HEK293 (cell line): ENCODE measurements around the gene DEAF1.

ENCODE experiments used
- CTCF ChIA-PET: fragments of 350-600 bp; formaldehyde crosslinking; extraction: SDS; loops from one replicate; lab custom pipeline; 2021; ENCODE audit warnings: antibody characterized with exemption; lab: Yijun Ruan, JAX
- POLR2A ChIA-PET: fragments of 300-600 bp; formaldehyde crosslinking; extraction: SDS; loops from one replicate; lab custom pipeline; 2020; ENCODE audit warnings: antibody characterized with exemption, inconsistent platforms; lab: Yijun Ruan, JAX
- H3K27ac ChIP-seq: fragments of 200-500 bp; sonication (Bioruptor generic); 2 replicates; pipeline ENCODE4 v1.5.1; 2014; ENCODE audit warnings: low read depth, low read length, control low read depth, inconsistent platforms; ENCODE audit errors: extremely low read depth
- H3K36me3 ChIP-seq, 2 experiments: fragments of 200-500 bp in 1 of 2; sonication (Bioruptor generic) in 1 of 2; 1 replicate in 1 of 2; 2 replicates in 1 of 2; pipeline ENCODE4 v1.5.1; 2014 to 2017; ENCODE audit warnings: inconsistent platforms in 2 of 2, low read length in 2 of 2; ENCODE audit not compliant: control insufficient read depth in 2 of 2, insufficient read depth in 1 of 2
- H3K4me1 ChIP-seq: fragments of 200-500 bp; sonication (Bioruptor generic); 2 replicates; pipeline ENCODE4 v1.5.1; 2014; ENCODE audit warnings: mild to moderate bottlenecking, low read length, inconsistent platforms; ENCODE audit not compliant: control insufficient read depth, insufficient read depth
- H3K4me3 ChIP-seq: 2 replicates; pipeline ENCODE4 v1.5.1; 2011; ENCODE audit warnings: low read depth, mild to moderate bottlenecking, control low read depth, low read length, moderate library complexity
- H3K9me3 ChIP-seq: fragments of 200-500 bp; sonication (Bioruptor generic); 2 replicates; pipeline ENCODE4 v1.5.1; 2014; ENCODE audit warnings: low read depth, low read length, inconsistent platforms; ENCODE audit not compliant: control insufficient read depth, insufficient read depth
- GLIS1 ChIP-seq: fragments of 450-650 bp; formaldehyde crosslinking; IDR thresholded peaks from 2 replicates; pipeline ENCODE4 v1.5.1; 2016; ENCODE audit warnings: missing biosample characterization, missing genetic modification characterization
- SETDB1 ChIP-seq: IDR thresholded peaks from one replicate; pipeline ENCODE4 v1.6.1; 2017; ENCODE audit warnings: mild to moderate bottlenecking, low read length, moderate library complexity, mixed read lengths; ENCODE audit not compliant: insufficient read length
- ZBTB1 ChIP-seq: fragments of 450-650 bp; formaldehyde crosslinking; IDR thresholded peaks from 2 replicates; pipeline ENCODE4 v1.5.1; 2016; ENCODE audit warnings: missing biosample characterization, missing genetic modification characterization
- ZFP37 ChIP-seq: fragments of 450-650 bp; formaldehyde crosslinking; IDR thresholded peaks from 2 replicates; pipeline ENCODE4 v1.5.1; 2016; ENCODE audit warnings: missing biosample characterization, missing genetic modification characterization
- ZNF140 ChIP-seq: fragments of 450-650 bp; formaldehyde crosslinking; IDR thresholded peaks from 2 replicates; pipeline ENCODE4 v1.5.1; 2016; ENCODE audit warnings: missing biosample characterization, missing genetic modification characterization
- ZNF174 ChIP-seq: fragments of 450-650 bp; formaldehyde crosslinking; IDR thresholded peaks from 2 replicates; pipeline ENCODE4 v1.5.0; 2017; ENCODE audit warnings: missing biosample characterization, mild to moderate bottlenecking, missing genetic modification characterization
- ZNF223 ChIP-seq: fragments of 450-650 bp; formaldehyde crosslinking; IDR thresholded peaks from 2 replicates; pipeline ENCODE4 v1.5.1; 2016; ENCODE audit warnings: missing biosample characterization, missing genetic modification characterization
- ZNF311 ChIP-seq: fragments of 450-650 bp; formaldehyde crosslinking; IDR thresholded peaks from 2 replicates; pipeline ENCODE4 v1.5.1; 2017; ENCODE audit warnings: missing biosample characterization, missing genetic modification characterization, borderline replicate concordance
- ZNF654 ChIP-seq: fragments of 450-650 bp; formaldehyde crosslinking; IDR thresholded peaks from 2 replicates; pipeline ENCODE4 v1.5.1; 2016; ENCODE audit warnings: low read depth, missing biosample characterization, missing genetic modification characterization
- ZNF792 ChIP-seq: fragments of 450-650 bp; formaldehyde crosslinking; IDR thresholded peaks from 2 replicates; pipeline ENCODE4 v1.5.1; 2016; ENCODE audit warnings: missing biosample characterization, missing genetic modification characterization
- TF ChIP-seq, protein P1 (sequence below): fragments of 450-650 bp; formaldehyde crosslinking; IDR thresholded peaks from 2 replicates; pipeline ENCODE4 v1.5.1; 2017; ENCODE audit warnings: missing biosample characterization, missing genetic modification characterization
- TF ChIP-seq, protein P2 (sequence below): fragments of 450-650 bp; formaldehyde crosslinking; IDR thresholded peaks from 2 replicates; pipeline ENCODE4 v1.5.1; 2016; ENCODE audit warnings: missing biosample characterization, missing genetic modification characterization
- TF ChIP-seq, protein P3 (sequence below): fragments of 450-650 bp; formaldehyde crosslinking; IDR thresholded peaks from 2 replicates; pipeline ENCODE4 v1.5.1; 2017; ENCODE audit warnings: missing biosample characterization, missing genetic modification characterization
- TF ChIP-seq, protein P4 (sequence below): fragments of 450-650 bp; formaldehyde crosslinking; IDR thresholded peaks from 2 replicates; pipeline ENCODE4 v1.5.1; 2016; ENCODE audit warnings: missing biosample characterization, missing genetic modification characterization
- TF ChIP-seq, protein P5 (sequence below): fragments of 450-650 bp; formaldehyde crosslinking; IDR thresholded peaks from 2 replicates; pipeline ENCODE4 v1.5.1; 2016; ENCODE audit warnings: missing biosample characterization, missing genetic modification characterization
- TF ChIP-seq, protein P6 (sequence below): fragments of 450-650 bp; IDR thresholded peaks from 2 replicates; pipeline ENCODE4 v1.5.1; 2018; ENCODE audit warnings: missing biosample characterization, missing genetic modification characterization
- TF ChIP-seq, protein P7 (sequence below): fragments of 450-650 bp; formaldehyde crosslinking; IDR thresholded peaks from 2 replicates; pipeline ENCODE4 v1.5.1; 2016; ENCODE audit warnings: missing biosample characterization, missing genetic modification characterization

Gene DEAF1

DNA sequence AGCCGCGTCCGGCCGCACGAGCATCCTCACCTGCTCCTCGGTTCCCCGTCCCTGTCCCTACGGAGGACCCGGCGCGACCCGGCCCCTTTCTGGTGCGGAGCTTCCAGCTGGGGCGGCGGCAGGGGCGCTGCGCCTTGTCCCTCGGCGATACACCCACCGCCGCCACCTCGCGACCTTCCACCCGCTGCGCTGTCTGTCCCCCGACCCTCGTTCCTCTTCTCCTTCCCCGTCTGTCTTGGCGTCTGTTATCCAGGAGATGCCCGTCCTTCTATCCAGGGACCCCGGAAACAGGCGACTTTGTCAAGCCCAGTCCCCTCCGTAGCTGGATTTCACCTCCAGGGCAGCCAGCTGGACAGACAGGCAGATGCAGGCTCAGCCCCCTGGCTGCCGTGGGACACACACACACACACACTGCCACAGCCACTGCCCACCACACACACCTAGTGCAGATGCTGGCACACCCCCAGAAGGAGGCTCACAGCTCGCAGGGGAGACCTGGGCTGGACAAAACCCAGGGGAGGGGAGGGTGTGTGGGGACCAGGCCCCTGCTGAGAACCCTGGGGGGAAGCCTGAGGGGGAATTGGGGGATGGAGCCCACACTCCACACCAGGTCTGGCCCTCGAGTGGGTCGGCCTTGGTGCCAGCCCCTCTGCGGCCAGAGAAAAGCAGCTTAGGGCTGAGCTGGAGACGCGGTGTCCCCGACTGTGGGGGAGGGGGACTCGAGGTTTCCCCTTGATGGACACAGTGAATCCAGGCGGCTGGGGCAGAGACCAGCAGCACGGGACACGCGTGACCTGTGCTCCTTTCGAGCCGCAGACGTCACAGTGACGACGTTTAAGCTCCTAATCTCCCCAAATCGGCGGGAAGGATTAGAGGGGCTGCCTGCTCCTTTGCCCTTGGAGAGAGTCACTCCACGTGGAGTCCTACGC is 57.2 kb downstream of the DEAF1 start:
- H3K9me3 ChIP-seq: no peaks in the 10 kb centered on the region
- no peak overlapping the region for H3K27ac ChIP-seq
- H3K4me3 ChIP-seq: no peak overlapping the region
- ChIA-PET POLR2A (no interaction called here), CTCF (no interaction called here)
- TF ChIP-seq GLIS1: 0 out of 2 replicates have a peak, but pooled peaks have one; percentile 5
- TF ChIP-seq, protein P1, sequence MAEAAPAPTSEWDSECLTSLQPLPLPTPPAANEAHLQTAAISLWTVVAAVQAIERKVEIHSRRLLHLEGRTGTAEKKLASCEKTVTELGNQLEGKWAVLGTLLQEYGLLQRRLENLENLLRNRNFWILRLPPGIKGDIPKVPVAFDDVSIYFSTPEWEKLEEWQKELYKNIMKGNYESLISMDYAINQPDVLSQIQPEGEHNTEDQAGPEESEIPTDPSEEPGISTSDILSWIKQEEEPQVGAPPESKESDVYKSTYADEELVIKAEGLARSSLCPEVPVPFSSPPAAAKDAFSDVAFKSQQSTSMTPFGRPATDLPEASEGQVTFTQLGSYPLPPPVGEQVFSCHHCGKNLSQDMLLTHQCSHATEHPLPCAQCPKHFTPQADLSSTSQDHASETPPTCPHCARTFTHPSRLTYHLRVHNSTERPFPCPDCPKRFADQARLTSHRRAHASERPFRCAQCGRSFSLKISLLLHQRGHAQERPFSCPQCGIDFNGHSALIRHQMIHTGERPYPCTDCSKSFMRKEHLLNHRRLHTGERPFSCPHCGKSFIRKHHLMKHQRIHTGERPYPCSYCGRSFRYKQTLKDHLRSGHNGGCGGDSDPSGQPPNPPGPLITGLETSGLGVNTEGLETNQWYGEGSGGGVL (tag by site-specific recombination): 0 out of 2 replicates have a peak, but pooled peaks have one; percentile 27
- no peak for TF ChIP-seq SETDB1
- TF ChIP-seq, all 188 proteins: peak for 2
- peaks cover 0 to 33% of the 10 kb centered on the region in 2 experiments; a peak in 1 of 3 replicates for H3K36me3 ChIP-seq
- no peaks in the 10 kb centered on the region for H3K4me1 ChIP-seq

DNA sequence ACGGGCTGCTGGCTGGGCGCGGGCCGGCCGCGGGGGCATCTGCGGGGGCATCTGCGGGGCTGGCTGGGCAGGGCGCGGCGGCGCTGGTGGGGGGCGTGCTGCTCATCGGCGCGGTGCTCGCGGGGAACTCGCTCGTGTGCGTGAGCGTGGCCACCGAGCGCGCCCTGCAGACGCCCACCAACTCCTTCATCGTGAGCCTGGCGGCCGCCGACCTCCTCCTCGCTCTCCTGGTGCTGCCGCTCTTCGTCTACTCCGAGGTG is 57.8 kb downstream of the DEAF1 start:
- Histone ChIP-seq H3K36me3 (peaks cover 0 to 28% of the 10 kb centered on the region in 2 experiments; a peak in 1 of 3 replicates), H3K4me1 (no peaks in the 10 kb centered on the region), H3K27ac (no peak overlapping the region), H3K9me3 (no peaks in the 10 kb centered on the region), H3K4me3 (no peak overlapping the region)
- ChIA-PET POLR2A (no interaction called here), CTCF (no interaction called here)
- TF ChIP-seq, protein P2, sequence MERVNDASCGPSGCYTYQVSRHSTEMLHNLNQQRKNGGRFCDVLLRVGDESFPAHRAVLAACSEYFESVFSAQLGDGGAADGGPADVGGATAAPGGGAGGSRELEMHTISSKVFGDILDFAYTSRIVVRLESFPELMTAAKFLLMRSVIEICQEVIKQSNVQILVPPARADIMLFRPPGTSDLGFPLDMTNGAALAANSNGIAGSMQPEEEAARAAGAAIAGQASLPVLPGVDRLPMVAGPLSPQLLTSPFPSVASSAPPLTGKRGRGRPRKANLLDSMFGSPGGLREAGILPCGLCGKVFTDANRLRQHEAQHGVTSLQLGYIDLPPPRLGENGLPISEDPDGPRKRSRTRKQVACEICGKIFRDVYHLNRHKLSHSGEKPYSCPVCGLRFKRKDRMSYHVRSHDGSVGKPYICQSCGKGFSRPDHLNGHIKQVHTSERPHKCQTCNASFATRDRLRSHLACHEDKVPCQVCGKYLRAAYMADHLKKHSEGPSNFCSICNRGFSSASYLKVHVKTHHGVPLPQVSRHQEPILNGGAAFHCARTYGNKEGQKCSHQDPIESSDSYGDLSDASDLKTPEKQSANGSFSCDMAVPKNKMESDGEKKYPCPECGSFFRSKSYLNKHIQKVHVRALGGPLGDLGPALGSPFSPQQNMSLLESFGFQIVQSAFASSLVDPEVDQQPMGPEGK (tag by site-specific recombination): no peak
- TF ChIP-seq ZNF792 (tag by site-specific recombination): no peak
- no peak for TF ChIP-seq ZNF311 (tag by site-specific recombination)
- TF ChIP-seq ZBTB1 (tag by site-specific recombination): no peak

DNA sequence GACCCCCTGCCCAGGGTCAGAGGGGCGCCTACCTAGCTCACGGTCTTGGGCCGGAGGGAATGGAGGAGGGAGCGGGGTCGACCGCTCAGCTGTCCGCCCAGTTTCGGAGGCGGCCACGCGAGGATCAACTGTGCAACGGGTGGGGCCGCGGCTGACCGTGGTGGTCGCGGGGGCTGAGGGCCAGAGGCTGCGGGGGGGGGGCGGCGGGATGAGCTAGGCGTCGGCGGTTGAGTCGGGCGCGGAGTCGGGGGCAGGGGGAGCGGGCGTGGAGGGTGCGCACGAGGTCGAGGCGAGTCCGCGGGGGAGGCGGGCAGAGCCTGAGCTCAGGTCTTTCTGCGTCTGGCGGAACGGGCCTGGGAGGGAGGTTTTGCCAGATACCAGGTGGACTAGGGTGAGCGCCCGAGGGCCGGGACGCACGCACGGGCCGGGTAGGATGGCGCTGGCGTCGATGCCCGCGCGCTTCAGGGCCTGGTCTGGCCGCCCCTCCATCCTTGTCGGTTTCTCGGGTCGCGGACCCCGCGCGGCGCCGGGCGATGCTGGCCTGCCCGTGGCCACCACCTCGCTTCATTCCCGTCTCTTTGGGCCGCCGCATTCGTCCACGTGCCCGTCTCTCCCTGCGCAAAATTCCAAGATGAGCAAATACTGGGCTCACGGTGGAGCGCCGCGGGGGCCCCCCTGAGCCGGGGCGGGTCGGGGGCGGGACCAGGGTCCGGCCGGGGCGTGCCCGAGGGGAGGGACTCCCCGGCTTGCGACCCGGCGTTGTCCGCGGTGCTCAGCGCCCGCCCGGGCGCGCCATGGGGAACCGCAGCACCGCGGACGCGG is 58.3 kb downstream of the DEAF1 start, which contains the start of gene DRD4:
TSS of gene DRD4 (plus strand) at position 759 of the 822 bp plus-strand sequence. CDS start at position 795, 36 bp downstream.
- ChIA-PET CTCF (interaction anchor here (0.6 kb wide), 1 partner anchor 189 kb away, joined by 3 read pairs; no protein-coding TSS in a partner anchor), POLR2A (no interaction called here)
- no peaks in the 10 kb centered on the region for H3K4me1 ChIP-seq
- H3K4me3 ChIP-seq: no peak within 1 kb of the TSS
- no peaks in the 10 kb centered on the region for H3K9me3 ChIP-seq
- H3K36me3 ChIP-seq: peaks cover 0 to 22% of the 10 kb centered on the region in 2 experiments; a peak in 2 of 3 replicates
- H3K27ac ChIP-seq: no peak within 1 kb of the TSS
- TF ChIP-seq, protein P3, sequence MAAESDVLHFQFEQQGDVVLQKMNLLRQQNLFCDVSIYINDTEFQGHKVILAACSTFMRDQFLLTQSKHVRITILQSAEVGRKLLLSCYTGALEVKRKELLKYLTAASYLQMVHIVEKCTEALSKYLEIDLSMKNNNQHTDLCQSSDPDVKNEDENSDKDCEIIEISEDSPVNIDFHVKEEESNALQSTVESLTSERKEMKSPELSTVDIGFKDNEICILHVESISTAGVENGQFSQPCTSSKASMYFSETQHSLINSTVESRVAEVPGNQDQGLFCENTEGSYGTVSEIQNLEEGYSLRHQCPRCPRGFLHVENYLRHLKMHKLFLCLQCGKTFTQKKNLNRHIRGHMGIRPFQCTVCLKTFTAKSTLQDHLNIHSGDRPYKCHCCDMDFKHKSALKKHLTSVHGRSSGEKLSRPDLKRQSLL (tag by site-specific recombination): no peak
- TF ChIP-seq, protein P4, sequence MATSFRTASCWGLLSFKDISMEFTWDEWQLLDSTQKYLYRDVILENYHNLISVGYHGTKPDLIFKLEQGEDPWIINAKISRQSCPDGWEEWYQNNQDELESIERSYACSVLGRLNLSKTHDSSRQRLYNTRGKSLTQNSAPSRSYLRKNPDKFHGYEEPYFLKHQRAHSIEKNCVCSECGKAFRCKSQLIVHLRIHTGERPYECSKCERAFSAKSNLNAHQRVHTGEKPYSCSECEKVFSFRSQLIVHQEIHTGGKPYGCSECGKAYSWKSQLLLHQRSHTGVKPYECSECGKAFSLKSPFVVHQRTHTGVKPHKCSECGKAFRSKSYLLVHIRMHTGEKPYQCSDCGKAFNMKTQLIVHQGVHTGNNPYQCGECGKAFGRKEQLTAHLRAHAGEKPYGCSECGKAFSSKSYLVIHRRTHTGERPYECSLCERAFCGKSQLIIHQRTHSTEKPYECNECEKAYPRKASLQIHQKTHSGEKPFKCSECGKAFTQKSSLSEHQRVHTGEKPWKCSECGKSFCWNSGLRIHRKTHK (tag by site-specific recombination): no peak
- no peak for TF ChIP-seq ZNF140 (tag by site-specific recombination)
- TF ChIP-seq, protein P5, sequence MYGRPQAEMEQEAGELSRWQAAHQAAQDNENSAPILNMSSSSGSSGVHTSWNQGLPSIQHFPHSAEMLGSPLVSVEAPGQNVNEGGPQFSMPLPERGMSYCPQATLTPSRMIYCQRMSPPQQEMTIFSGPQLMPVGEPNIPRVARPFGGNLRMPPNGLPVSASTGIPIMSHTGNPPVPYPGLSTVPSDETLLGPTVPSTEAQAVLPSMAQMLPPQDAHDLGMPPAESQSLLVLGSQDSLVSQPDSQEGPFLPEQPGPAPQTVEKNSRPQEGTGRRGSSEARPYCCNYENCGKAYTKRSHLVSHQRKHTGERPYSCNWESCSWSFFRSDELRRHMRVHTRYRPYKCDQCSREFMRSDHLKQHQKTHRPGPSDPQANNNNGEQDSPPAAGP (tag by site-specific recombination): no peak
- no peak for TF ChIP-seq ZFP37 (tag by site-specific recombination)
- no peak for TF ChIP-seq ZNF174 (tag by site-specific recombination)
- no peak for TF ChIP-seq ZNF223
- TF ChIP-seq, protein P6, sequence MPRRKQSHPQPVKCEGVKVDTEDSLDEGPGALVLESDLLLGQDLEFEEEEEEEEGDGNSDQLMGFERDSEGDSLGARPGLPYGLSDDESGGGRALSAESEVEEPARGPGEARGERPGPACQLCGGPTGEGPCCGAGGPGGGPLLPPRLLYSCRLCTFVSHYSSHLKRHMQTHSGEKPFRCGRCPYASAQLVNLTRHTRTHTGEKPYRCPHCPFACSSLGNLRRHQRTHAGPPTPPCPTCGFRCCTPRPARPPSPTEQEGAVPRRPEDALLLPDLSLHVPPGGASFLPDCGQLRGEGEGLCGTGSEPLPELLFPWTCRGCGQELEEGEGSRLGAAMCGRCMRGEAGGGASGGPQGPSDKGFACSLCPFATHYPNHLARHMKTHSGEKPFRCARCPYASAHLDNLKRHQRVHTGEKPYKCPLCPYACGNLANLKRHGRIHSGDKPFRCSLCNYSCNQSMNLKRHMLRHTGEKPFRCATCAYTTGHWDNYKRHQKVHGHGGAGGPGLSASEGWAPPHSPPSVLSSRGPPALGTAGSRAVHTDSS: no peak
- TF ChIP-seq ZNF654 (tag by site-specific recombination): no peak
- TF ChIP-seq, protein P7, sequence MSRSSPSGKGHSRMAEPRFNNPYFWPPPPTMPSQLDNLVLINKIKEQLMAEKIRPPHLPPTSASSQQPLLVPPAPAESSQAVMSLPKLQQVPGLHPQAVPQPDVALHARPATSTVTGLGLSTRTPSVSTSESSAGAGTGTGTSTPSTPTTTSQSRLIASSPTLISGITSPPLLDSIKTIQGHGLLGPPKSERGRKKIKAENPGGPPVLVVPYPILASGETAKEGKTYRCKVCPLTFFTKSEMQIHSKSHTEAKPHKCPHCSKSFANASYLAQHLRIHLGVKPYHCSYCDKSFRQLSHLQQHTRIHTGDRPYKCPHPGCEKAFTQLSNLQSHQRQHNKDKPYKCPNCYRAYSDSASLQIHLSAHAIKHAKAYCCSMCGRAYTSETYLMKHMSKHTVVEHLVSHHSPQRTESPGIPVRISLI (tag by site-specific recombination): no peak
